Hematopoietic multipotent progenitor cell (in vitro differentiated cells): ENCODE measurements around the gene UQCC3. TPM values are rescaled to one million over a fixed set of nuclear protein-coding genes. Genes with fewer than 3 reads are reported as not detected.
"Not testable (repeated sequence)": the region's sequence is repeated elsewhere in the genome, so short reads cannot be mapped to it uniquely, and the experiment has no call there.

Experiments
- DNase-seq, 3 donors: peaks; one replicate each; pipeline ENCODE4 v3.0.0-alpha.2; 2011 to 2015; ENCODE audit warnings: low read depth in 2 of 3, low spot score in 2 of 3
- total RNA-seq: library from RNA; depleted of rRNA; stranded (reverse); fragments of >200 nt; gene quantifications from one replicate; pipeline ENCODE4 v1.2.3, GENCODE V29; 2012

UQCC3 gene
- total RNA-seq, 1 donor = 7.3 TPM

GRCh38 chr11:62693624-62694023 lies 22.2 kb downstream of the UQCC3 start:
- not testable (repeated sequence) for DNase-seq

- DNase-seq = peak in 2 of 3 donors; percentile 80 to 88
These were observed 23.1 kb downstream of the UQCC3 start for GRCh38 chr11:62694455-62695167.

- no peak for DNase-seq
These were observed 30.8 kb downstream of the UQCC3 start for GRCh38 chr11:62702246-62702645.

- DNase-seq = not testable (repeated sequence)
These were observed 32.4 kb downstream of the UQCC3 start for GRCh38 chr11:62703921-62704320.

GRCh38 chr11:62705413-62705812 lies 33.9 kb downstream of the UQCC3 start:
- DNase-seq = no peak

GRCh38 chr11:62705880-62706849 lies 34.7 kb downstream of the UQCC3 start:
- peak; percentile 82 to 97 (median 95) for DNase-seq

- no peak for DNase-seq
These were observed 35.4 kb downstream of the UQCC3 start for GRCh38 chr11:62706850-62707247.

- DNase-seq = no peak
These were observed 35.9 kb downstream of the UQCC3 start, which contains the start of the genes BSCL2 and GNG3 for GRCh38 chr11:62707277-62707861. BSCL2 (minus strand) TSS chr11:62707424; CDS start chr11:62707195, 229 bp downstream. GNG3 (plus strand) TSS chr11:62707676; CDS start chr11:62708296, 620 bp downstream.

GRCh38 chr11:62708392-62708791 lies 36.9 kb downstream of the UQCC3 start:
- no peak for DNase-seq

GRCh38 chr11:62708793-62709192 lies 37.3 kb downstream of the UQCC3 start:
- DNase-seq = no peak

GRCh38 chr11:62709247-62710000 lies 38.0 kb downstream of the UQCC3 start:
- peak; percentile 91 to 99 (median 98) for DNase-seq

GRCh38 chr11:62710001-62710345 lies 38.5 kb downstream of the UQCC3 start:
- DNase-seq = peak in 1 of 3 donors; percentile 37

GRCh38 chr11:62712276-62712812 lies 40.9 kb downstream of the UQCC3 start:
- DNase-seq = no peak

GRCh38 chr11:62712861-62713260 lies 41.4 kb downstream of the UQCC3 start:
- no peak for DNase-seq

- DNase-seq = no peak
These were observed 41.9 kb downstream of the UQCC3 start for GRCh38 chr11:62713343-62713742.

- no peak for DNase-seq
These were observed 44.0 kb downstream of the UQCC3 start for GRCh38 chr11:62715150-62716130.

GRCh38 chr11:62716206-62716605 lies 44.7 kb downstream of the UQCC3 start:
- DNase-seq = no peak

GRCh38 chr11:62716816-62717215 lies 45.3 kb downstream of the UQCC3 start:
- no peak for DNase-seq
